ENCODE data around the gene CD151.
A peak's percentile ranks its signal among the peaks of the same experiment; 100 is the strongest.

The CD151 gene

DNA sequence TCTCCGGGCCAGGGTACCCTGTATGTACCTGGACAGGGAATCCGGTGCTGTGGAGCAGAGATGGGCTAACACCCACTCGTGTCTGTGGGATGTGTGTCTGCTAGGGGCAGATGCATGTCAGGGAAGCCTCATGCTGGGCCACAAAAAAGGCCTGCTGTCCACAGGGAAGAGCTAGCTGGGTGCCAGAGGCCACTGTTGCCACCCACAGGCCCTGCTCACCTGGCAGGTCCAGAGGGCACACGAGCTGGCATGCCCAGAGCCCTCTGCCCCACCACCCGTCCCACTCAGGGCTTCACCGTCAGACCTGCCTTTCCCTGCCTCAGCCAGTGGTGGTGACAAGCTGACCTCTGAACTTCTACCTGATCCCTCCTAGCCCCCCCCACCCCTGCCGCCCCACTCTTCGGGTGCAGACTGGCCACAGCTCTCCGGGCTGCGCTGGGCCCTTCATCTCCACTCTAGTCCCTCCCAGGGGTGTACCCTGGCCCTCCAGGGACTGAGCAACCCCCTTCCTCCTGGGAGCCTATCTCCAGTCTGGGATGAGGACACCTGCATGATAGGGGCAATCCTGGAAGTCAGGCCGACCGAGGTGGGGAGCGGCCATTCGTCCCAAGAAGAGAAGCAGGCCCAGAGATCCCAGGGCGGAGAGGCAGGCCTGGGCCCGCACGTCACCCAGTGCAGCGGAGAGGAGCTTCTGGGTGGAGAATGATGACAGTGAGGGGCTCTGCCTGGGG is 36.0 kb upstream of the CD151 start:
- H3K4me3 ChIP-seq (ENCODE audit: low read depth, low read length): peak overlapping the region; percentile 87

DNA sequence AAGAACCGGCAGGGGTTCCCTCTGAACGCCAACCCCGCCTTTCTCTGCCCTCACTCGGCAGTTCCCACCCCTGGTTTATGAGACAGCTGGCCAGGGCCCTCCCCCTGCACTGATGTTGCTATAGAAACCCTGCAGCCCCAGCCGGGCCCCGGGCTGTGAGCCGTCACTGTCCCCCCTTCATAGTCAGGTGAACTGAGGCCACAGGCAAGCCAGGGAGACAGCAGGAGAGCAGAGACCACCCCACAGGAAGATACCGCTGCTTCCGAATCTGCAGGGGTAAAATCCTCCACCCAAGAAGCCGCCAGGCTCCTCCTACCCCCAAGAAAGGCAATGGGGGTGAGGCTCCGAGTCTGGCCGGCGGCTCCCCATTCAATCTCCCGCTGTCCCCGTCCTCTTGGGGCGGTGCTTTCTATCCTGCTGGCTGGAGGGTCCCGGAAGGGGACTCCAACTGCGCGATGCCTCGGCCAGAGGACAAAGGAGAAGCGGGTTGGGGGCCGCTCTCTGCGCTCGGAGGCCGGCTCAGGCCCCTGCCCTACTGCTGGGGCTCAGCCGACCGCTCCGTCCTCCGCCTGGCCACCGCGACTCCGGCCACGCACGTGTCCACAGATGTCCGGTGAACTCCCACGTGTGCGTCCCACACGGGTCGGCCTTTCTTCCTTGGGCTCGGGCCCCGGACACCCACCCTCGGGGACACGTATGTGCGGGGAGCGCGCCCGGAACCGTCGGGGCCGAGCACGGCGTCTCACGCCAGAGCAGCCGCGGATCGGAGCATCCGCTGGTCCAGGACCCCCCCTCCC is 35.3 kb upstream of the CD151 start:
- H3K4me3 ChIP-seq (ENCODE audit: low read depth, low read length): peak overlapping the region; percentile 87

DNA sequence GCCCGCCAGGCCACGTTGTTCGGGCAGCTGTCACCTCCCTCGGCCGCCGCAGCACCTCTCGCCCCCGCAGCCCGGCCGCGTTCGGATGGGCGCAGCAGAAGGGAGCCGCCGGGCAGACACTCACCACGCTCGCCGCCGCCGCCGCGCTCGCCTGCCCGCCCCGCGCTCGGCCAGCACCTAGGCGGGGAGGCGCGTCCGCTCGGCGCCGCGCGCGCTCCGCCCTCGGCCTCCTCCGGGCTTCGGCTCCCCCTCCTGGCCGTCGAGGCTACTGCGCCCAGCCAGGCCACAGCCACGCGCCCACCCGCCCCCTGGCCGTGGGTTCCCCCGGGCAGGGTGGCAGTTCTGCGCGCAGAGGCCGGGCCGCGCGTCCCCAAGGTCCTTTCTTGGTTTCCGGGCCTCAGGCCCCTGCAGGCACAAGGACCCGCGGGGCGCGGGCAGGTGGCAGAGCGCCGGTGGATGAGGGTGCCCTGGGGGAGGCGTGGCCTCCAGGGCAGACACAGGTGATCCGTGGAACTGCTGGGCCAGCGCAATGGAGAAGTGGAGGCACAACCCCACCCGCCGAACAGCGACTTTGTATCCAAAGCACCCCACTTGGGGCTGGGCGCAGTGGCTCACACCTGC is 34.5 kb upstream of the CD151 start, which contains the start of gene SLC25A22:
SLC25A22 (minus strand) TSS at position 189 of the 621 bp plus-strand sequence. CDS start 3,275 bp downstream, outside the sequence.
- peak within 1 kb of the TSS; percentile 87 for H3K4me3 ChIP-seq (ENCODE audit: low read depth, low read length)

DNA sequence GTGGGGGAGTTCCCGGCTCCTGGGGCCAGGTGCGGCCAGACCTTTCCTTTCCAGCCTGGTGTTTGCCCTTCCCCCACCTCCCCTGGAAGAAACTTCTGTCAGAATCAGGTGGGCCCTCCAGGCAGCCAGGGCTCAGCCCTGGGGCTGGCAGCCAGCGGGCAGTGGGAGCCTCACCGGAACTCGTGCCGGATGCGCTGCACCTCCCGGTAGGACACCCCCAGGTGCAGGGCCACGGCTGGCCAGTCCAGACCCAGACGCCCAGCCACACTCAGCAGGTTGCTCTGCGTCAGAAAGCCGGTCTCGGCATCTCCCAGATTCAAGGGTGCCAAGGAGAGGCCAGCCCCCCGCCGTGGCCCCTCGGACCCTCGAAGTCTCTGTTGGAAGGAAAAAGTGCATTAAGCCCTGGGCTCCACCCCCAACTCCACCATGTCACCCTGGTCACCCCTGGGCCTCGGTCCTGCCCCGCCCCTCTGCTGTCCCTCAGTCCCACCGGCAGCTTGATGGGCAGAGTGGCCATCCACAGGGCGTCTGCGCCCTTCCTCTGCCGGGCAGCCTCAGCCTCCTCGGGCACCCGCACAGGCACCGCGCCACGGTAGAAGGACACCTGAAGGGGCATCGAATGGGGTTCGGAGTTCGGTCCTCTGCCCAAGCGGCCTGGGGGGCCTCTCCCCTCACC is 33.0 kb upstream of the CD151 start:
- no peak overlapping the region for H3K4me3 ChIP-seq (ENCODE audit: low read depth, low read length)

DNA sequence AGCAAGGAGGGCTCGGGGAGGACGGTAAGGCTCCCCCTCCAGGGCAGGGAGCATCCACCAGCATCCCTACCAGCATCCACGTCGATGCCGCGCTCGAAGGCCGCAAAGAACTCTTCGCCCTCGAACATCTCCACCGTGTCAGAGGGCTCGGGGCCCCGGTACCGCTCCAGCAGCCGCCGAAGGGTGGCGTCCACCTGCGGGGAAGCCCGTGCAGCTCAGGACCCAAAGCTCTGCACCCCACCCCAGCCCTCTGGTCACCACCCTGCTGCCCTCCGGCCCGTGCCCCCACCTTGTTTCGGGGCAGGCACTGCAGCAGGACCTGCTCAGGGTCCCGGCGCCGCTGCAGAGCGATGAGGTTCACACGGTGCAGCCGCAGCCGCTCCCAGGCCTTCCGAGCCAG is 32.3 kb upstream of the CD151 start:
- H3K4me3 ChIP-seq (ENCODE audit: low read depth, low read length): no peak overlapping the region

DNA sequence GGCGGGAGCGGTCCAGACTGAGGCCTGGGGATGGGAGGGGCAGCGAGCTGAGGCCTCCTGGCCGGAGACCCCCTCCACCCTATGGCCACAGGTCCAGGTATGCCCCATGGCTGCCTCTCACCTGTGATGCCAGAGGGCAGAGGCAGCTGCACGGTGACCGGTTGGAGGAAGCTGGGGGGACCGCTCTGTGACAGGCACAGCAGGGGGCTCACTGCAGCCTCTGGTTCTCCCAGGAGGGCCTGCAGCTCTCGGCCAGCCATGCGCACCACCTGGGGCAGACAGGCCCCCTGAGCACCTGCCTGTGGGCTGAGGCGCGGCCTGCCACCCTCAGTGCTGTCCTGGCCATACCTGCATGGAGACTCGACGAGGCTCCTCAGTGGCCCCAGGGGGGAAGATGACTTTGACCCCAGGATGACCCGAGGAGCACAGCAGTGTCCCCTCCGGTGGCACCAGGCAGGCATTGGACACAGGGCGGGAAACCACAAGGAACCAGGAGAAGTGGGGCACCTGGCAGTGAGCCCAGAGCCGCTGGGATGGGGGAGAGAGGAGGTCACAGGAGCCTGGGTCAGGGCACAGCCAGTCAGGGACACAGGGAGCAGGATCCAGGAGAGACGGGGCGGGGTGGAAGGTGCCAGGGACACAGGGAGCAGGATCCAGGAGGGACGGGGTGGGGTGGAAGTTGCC is 31.5 kb upstream of the CD151 start:
- no peak overlapping the region for H3K4me3 ChIP-seq (ENCODE audit: low read depth, low read length)

DNA sequence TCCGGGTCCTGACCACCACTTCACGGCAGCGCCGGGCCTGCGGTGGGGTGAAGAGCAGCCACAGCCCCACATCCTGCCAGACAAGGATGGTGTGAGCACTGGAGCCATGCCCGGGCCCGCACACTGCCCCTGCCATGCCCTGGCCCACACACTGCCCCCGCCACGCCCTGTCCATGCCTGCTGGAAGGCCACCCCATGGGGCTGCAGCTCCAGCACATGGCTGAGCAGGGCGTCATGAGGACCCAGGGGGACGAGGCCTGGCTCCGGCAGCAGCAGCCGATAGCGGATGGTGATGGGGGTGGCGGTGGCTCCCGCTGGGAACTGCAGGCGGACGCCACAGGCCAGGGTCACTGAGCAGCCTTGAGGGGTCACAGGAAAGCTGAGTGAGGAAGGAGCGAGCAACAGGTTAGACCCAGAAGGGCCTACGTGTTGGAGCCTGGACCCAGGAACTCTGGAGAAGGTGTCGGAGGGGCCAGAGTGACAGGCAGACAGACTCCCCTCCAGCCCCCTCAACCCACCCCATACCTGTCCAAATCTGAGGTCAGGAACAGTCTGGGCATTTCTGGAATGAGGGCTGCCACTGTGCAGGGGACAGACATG is 30.6 kb upstream of the CD151 start:
- no peak overlapping the region for H3K4me3 ChIP-seq (ENCODE audit: low read depth, low read length)

DNA sequence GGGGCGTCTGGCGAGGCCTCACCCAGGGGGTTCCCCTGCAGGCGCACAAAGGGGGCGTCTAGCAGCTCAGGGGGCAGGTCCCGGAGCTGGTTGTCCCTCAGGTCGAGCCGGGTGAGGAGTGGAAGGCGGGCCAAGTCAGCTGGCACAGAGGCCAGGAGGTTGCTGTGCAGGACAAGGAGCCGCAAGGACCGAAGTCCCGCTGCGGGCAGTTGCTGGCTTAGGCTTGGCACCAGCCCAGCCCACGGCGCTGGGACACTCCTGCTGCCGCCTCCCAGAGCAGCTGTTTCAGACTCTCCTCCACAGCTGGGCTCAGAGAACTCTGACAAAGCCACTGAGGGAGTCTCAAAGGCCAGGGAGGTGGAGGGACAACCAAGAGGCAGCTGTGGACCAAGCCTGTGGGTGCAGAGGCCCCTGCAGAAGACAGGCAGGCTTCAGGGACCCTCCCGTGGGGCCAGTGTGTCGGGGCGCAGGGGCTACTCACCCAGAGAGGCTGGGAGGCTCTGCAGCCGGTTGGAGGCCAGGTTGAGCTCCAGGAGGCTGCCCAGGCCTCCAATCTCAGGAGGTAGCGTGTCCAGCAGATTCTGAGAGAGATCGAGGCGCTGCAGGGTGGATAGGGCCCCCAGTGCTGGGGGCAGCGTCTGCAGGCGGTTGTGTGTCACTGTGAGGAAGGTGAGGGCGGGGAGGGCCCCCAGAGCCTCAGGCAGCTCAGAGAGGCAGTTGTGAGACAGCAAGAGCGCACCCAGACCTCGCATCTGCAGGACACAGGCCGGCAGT is 29.9 kb upstream of the CD151 start:
- H3K4me3 ChIP-seq (ENCODE audit: low read depth, low read length): no peak overlapping the region

DNA sequence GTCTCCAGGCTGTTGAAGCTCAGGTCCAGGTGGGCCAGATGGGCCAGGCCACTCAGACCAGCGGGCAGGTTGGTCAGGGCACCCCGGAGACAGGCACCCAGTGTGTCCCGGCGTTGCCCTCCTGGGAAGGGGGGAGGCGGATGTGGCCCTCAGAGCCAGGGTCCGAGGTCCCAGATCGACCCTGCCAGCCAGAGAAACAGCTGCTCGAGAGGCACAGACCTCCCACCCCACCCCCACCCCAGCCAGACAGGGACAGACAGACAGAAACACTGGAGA is 29.3 kb upstream of the CD151 start:
- no peak overlapping the region for H3K4me3 ChIP-seq (ENCODE audit: low read depth, low read length)

DNA sequence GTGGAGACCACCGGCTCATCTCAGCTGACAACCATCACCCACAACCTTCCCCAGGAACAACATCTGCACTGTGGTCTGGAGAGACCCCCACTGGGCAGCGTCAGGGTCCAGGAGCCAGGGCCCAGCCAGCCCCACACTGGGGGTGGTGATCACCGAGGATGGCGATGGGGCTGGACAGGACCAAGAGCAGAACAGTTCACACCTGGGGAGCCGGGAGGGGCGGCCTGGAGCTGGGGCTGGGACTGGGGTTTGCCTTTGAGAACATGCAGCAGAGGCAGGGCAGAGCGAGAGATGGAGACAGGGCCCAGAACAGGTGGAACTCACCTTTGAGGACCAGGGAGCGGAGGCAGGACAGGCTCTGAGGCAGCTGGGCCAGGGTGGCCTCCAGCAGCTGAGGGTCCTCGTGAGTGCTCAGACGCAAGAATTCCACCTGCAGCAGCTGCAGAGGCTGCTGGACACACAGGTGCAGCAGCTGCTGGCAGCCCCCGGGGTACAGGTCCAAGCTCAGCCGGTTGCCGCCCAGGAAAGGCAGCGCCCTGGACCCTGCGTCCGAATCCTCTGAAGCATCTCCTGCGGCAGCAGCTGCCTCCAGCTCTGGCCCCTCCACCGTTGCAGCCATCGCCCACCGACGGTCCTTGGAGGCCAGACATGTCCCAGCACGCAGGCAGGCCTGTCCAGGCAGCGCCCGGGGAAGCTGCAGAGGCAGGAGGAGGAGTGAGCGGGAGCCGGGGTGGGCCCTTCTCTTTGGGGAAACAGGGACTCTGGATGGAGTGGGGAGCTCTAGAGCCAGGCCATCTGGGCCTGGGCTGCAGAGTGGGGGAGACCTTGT is 28.8 kb upstream of the CD151 start:
- peak overlapping the region; percentile 28 for H3K4me3 ChIP-seq (ENCODE audit: low read depth, low read length)

DNA sequence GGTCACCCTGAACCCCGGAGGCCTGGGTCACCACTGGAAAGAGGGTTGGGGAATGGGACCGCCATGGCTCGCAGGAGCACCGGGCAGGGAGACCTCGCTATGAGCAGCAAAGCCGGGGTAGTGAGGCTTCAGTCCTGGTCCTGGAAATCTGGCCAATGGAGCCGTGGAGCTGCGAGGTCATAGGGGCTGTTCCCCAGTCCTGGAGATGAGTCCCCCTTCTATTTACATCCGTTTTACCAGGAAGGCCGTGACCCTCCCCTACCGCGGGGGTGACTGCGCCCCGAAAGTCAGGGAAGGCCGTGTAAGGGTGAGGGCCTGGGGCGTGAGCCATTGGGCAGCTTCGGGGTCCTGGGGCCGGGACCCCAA is 28.2 kb upstream of the CD151 start:
- peak overlapping the region; percentile 28 for H3K4me3 ChIP-seq (ENCODE audit: low read depth, low read length)

DNA sequence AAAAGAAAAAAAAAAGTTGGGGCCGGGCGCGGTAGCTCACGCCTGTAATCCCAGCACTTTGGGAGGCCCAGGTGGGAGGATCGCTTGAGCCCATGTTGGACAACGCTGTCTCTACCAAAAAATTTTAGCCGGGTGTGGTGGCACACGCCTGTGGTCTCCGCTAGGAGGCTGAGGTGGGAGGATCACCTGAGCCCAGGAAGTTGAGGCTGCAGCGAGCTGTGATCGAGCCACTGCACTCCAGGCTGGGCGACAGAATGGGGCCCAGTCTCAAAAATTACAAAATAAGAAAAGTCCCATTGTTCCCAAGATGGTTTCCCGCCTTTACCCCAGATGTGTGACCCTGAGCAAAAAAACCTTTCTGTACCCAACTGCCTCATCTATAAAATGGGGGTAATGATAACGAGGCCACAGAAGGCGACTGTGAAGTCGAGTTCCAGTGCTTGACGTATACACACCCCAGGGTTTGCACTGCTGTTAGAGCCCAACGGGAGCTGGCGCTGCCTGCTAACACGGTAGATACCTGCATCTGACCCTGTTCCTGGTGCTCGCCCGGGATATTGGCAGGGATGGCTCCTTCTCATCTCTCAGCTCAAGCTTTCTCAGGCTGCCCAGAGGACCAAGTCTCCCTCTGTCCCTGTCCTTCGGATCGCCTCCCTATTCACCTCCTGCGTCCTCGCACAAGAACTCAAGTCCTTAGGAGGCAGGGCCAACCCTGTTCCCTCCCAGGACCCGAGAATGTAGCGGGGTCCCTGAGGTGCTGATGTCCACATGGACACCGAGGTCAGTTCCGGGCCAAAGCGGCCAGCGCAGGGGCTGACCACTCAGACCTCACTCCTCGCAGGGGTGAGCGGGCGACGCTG is 24.1 kb upstream of the CD151 start:
- peak overlapping the region; percentile 97 for H3K4me3 ChIP-seq (ENCODE audit: low read depth, low read length)

DNA sequence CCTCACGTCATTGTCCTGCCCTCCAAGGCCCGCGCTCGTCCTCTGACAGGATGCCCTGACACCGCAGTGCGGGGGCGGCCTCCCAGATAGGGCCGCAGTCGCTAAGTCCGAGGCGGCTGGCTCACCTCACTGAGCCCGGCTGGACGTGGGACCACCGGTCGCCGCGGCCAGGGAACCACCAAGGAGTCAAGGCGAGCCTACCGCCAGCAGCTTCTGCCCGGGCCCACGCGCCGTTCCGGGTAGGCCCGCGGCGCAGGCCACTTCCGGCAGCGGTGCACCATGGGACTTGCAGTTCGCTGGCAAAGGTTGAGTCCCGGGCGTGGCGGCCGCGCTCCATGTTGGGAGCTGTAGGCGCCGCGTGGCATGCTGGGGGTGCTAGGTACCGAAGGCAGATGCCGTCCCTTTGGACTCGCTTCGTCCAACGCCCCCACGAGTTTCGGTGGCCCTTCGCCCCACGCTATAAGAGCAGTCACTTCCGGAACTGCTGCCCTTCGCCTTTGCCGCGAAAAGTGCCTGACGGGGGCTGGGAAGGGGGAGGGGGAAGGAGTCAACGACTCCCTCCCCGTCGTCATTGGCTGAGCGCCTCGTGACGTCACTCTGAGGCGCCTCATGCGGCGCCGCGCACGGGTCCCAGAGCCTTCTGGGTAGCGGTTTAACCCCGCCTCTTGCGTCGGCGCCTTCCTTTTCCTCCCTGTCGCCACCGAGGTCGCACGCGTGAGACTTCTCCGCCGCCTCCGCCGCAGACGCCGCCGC is 23.3 kb upstream of the CD151 start, which contains the start of gene RPLP2:
RPLP2 (plus strand) TSS at position 681 of the 753 bp plus-strand sequence. CDS start 268 bp downstream, outside the sequence.
- H3K4me3 ChIP-seq (ENCODE audit: low read depth, low read length): peak within 1 kb of the TSS; percentile 97

DNA sequence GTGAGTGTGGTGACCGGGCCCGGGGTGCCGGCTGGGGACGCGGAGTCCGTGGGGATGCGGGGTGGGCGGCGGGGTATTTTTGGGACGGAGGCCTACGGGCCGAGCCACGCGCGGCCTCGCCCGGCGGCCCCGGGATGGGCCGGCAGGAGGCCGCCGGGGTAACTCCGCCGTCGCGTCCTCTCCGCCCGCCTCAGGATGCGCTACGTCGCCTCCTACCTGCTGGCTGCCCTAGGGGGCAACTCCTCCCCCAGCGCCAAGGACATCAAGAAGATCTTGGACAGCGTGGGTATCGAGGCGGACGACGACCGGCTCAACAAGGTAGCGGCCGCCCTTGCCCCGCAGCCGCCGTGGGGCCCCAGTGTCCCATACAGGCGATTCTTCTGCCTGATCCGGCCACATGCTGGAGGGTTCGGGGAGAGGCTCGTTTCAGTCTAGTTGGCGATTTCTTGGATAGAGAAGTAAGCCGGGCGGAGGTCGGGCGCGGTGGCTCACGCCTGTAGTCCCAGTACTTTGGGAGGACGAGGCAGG is 22.6 kb upstream of the CD151 start:
- H3K4me3 ChIP-seq (ENCODE audit: low read depth, low read length): peak overlapping the region; percentile 97

DNA sequence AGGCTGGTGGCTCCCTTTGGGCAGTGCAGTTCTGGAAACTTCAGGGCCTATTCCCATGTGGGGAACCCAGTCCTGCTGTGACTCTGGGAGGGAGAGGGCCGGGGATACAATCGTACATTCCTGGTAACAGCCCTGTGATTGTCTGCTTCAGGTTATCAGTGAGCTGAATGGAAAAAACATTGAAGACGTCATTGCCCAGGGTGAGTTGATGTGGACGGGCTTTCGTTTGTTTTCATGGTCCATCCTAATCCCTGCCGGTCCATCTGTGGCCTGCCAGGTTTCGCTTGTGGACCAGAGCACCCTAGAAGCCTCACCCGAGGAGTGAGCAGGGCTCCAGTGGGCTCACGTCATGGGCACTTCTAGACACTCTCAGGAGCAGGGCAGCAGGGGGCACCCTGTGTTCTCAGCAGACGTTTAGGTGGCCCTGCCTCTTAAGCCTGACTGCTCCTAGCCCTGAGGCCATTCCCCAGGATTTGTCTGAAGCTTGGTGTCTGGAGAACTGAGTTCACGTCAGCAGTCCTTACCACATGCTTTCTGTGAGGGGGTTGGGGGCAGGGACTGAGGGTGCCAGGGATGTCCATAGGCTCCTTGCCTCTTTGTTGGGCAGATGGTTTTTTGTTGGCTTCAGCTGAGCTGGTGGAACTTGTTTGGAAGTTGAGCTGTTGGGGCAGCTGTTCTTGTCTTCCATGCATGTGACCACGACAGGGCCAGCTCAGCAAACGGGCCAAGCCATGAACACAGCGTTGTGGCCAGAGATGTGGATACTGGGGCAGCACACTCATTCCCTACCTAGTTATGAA is 21.1 kb upstream of the CD151 start:
- H3K4me3 ChIP-seq (ENCODE audit: low read depth, low read length): no peak overlapping the region

DNA sequence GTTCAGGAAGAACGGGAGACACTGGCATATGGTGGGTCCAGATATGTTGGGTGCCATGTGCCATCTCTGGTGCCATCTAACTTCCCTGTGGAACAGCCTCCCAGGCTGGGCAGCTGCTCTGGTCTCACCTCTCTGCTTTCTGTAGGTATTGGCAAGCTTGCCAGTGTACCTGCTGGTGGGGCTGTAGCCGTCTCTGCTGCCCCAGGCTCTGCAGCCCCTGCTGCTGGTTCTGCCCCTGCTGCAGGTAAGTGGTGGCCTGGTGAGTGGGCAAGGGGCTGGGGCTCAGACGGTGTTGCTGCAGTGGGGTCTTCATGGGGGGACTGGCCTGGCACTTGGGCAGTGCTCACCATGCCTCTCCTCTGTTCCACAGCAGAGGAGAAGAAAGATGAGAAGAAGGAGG is 20.4 kb upstream of the CD151 start:
- no peak overlapping the region for H3K4me3 ChIP-seq (ENCODE audit: low read depth, low read length)

Measured in iPS-11a (cell line).